HCT116 (cell line): ENCODE data around the gene CCR7. TPM values are rescaled to one million over a fixed set of nuclear protein-coding genes. Genes with fewer than 3 reads are reported as not detected.

Experiments
- ATAC-seq: fragments of 200-7000 bp; cut with Tn5 transposase; 2 replicates; pipeline ENCODE4 v1.9.1; 2020; ENCODE audit warnings: mild to moderate bottlenecking, moderate library complexity
- BruUV-seq: library from RNA; stranded (reverse); fragments of 400-500 nt; replicated peaks from 2 replicates; lab custom pipeline; 2021; lab: Mats Ljungman, UMichigan
- CTCF ChIA-PET: fragments of 300-600 bp; sonication (Branson Sonifier 250); formaldehyde crosslinking; loops from one replicate; lab custom pipeline; 2021; ENCODE audit warnings: antibody characterized with exemption; lab: Charles Lee
- POLR2A ChIA-PET: fragments of 300-600, 350-600 bp; sonication (Branson Sonifier 250); formaldehyde crosslinking; loops from one replicate; lab custom pipeline; 2021; ENCODE audit warnings: antibody characterized with exemption; lab: Charles Lee
- RAD21 ChIA-PET, 2 experiments: fragments of 300-600 bp; sonication (Branson Sonifier 250); formaldehyde crosslinking; loops; one replicate each; lab custom pipeline; 2023; ENCODE audit warnings: low total read pairs in 2 of 2; ENCODE audit not compliant: uncharacterized antibody in 2 of 2, unreplicated experiment in 2 of 2, low non-redundant PET in 1 of 2; lab: Charles Lee
- DNase-seq: peaks from one replicate; pipeline ENCODE4 v3.0.0-alpha.2; 2010; ENCODE audit warnings: low read depth, low spot score
- H2AFZ ChIP-seq: fragments of 200-600 bp; shearing (Covaris generic), sonication (generic); 2 replicates; pipeline ENCODE4 v1.6.1; 2017; ENCODE audit warnings: low read depth, mixed run types, mixed read lengths, antibody characterized with exemption, low read length; ENCODE audit not compliant: poor library complexity, severe bottlenecking
- H3K27ac ChIP-seq: 2 replicates; pipeline ENCODE4 v1.5.1; 2012; ENCODE audit warnings: low read depth, low read length
- H3K27me3 ChIP-seq: fragments of 200-600 bp; sonication (generic); 2 replicates; pipeline ENCODE4 v1.6.1; 2016; ENCODE audit warnings: mixed run types, low read length, mixed read lengths; ENCODE audit not compliant: insufficient read depth
- H3K36me3 ChIP-seq, 2 experiments: fragments of 200-500 bp in 1 of 2; fragments of 200-600 bp in 1 of 2; sonication (Bioruptor generic) in 1 of 2; sonication (generic) in 1 of 2; 2 replicates each; pipeline versions ENCODE4 v1.5.1 to v1.6.1; 2014 to 2016; ENCODE audit warnings: low read length in 2 of 2, inconsistent platforms in 1 of 2, mixed read lengths in 1 of 2, mixed run types in 1 of 2; ENCODE audit not compliant: insufficient read depth in 2 of 2, control insufficient read depth in 1 of 2
- H3K4me1 ChIP-seq, 2 experiments: fragments of 200-600 bp in 1 of 2; sonication (generic) in 1 of 2; 2 replicates each; pipeline versions ENCODE4 v1.5.1 to v1.6.1; 2012 to 2017; ENCODE audit warnings: low read length in 2 of 2, inconsistent platforms in 1 of 2, mild to moderate bottlenecking in 1 of 2, mixed read lengths in 1 of 2, mixed run types in 1 of 2, moderate library complexity in 1 of 2; ENCODE audit not compliant: insufficient read depth in 2 of 2, control insufficient read depth in 1 of 2
- H3K4me2 ChIP-seq: fragments of 200-600 bp; sonication (generic); 2 replicates; pipeline ENCODE4 v1.6.1; 2017; ENCODE audit warnings: mixed run types, low read length, mixed read lengths
- H3K4me3 ChIP-seq, 2 experiments: fragments of 200-600 bp in 1 of 2; sonication (generic) in 1 of 2; replicated peaks in 1 of 2; 2 replicates each; pipeline ENCODE4 v1.5.1; 2011 to 2016; ENCODE audit warnings: low read length in 2 of 2, control low read depth in 1 of 2, low read depth in 1 of 2, mild to moderate bottlenecking in 1 of 2, mixed read lengths in 1 of 2, mixed run types in 1 of 2
- H3K79me2 ChIP-seq: fragments of 200-600 bp; sonication (generic); 2 replicates; pipeline ENCODE4 v1.6.1; 2017; ENCODE audit warnings: mild to moderate bottlenecking, mixed run types, low read length, moderate library complexity, mixed read lengths; ENCODE audit not compliant: insufficient read depth
- H3K9ac ChIP-seq: fragments of 200-600 bp; sonication (generic); 2 replicates; pipeline ENCODE4 v1.6.1; 2016; ENCODE audit warnings: low read length, mixed read lengths
- H3K9me2 ChIP-seq: fragments of 200-600 bp; sonication (generic), shearing (Covaris generic); 2 replicates; pipeline ENCODE4 v1.6.1; 2017; ENCODE audit warnings: mixed run types, mild to moderate bottlenecking, moderate library complexity; ENCODE audit not compliant: insufficient read depth
- H3K9me3 ChIP-seq, 2 experiments: fragments of 200-500 bp in 1 of 2; fragments of 200-600 bp in 1 of 2; sonication (Bioruptor generic) in 1 of 2; sonication (generic) in 1 of 2; 2 replicates each; pipeline ENCODE4 v1.6.1; 2014 to 2017; ENCODE audit warnings: low read length in 2 of 2, mixed read lengths in 2 of 2, inconsistent platforms in 1 of 2, low read depth in 1 of 2, mild to moderate bottlenecking in 1 of 2, mixed run types in 1 of 2, moderate library complexity in 1 of 2; ENCODE audit not compliant: control insufficient read depth in 1 of 2, insufficient read depth in 1 of 2
- H4K20me1 ChIP-seq: fragments of 200-600 bp; sonication (generic), shearing (Covaris generic); 2 replicates; pipeline ENCODE4 v1.6.1; 2017; ENCODE audit warnings: mixed run types, mild to moderate bottlenecking, moderate library complexity; ENCODE audit not compliant: insufficient read depth
- CBX3 ChIP-seq: IDR thresholded peaks from 2 replicates; pipeline ENCODE4 v1.6.1; 2012; ENCODE audit warnings: low read depth
- CEBPB ChIP-seq: IDR thresholded peaks from 2 replicates; pipeline ENCODE4 v1.6.1; 2012; ENCODE audit warnings: low read depth
- EGR1 ChIP-seq: IDR thresholded peaks from 2 replicates; pipeline ENCODE4 v1.6.1; 2012; ENCODE audit warnings: low read depth
- ELF1 ChIP-seq: IDR thresholded peaks from 2 replicates; pipeline ENCODE4 v1.6.1; 2012; ENCODE audit warnings: low read depth, borderline replicate concordance
- EZH2phosphoT487 ChIP-seq: fragments of 200-600 bp; IDR thresholded peaks from 2 replicates; pipeline ENCODE4 v1.6.1; 2018; ENCODE audit warnings: antibody characterized with exemption, borderline replicate concordance
- FOSL1 ChIP-seq: IDR thresholded peaks from 2 replicates; pipeline ENCODE4 v1.6.1; 2012; ENCODE audit warnings: low read depth
- JUND ChIP-seq: IDR thresholded peaks from 2 replicates; pipeline ENCODE4 v1.6.1; 2012
- POLR2A ChIP-seq: IDR thresholded peaks from 2 replicates; pipeline ENCODE4 v1.7.0; 2011; ENCODE audit warnings: borderline replicate concordance; ENCODE audit not compliant: insufficient read depth, insufficient read length; ENCODE audit errors: extremely low read depth
- SIN3A ChIP-seq: IDR thresholded peaks from 2 replicates; pipeline ENCODE4 v1.6.1; 2012; ENCODE audit warnings: low read depth
- SRF ChIP-seq: IDR thresholded peaks from 2 replicates; pipeline ENCODE4 v1.6.1; 2012; ENCODE audit warnings: low read depth
- TCF7L2 ChIP-seq: IDR thresholded peaks from 2 replicates; pipeline ENCODE4 v1.7.0; 2011; ENCODE audit warnings: borderline replicate concordance, inconsistent platforms; ENCODE audit not compliant: insufficient read depth, insufficient read length; ENCODE audit errors: extremely low read depth
- YY1 ChIP-seq: IDR thresholded peaks from 2 replicates; pipeline ENCODE4 v1.6.1; 2011; ENCODE audit warnings: low read length, low read depth, moderate library complexity, mild to moderate bottlenecking; ENCODE audit not compliant: insufficient replicate concordance; ENCODE audit errors: extremely low read depth
- ZFX ChIP-seq: fragments of 450-650 bp; IDR thresholded peaks from 2 replicates; pipeline ENCODE4 v1.6.1; 2017
- ZNF274 ChIP-seq: fragments of 200-500 bp; sonication (Bioruptor generic); IDR thresholded peaks from 2 replicates; pipeline ENCODE4 v1.6.1; 2014; ENCODE audit warnings: mild to moderate bottlenecking, low read depth, low read length, inconsistent platforms
- intact Hi-C: fragments of 100-400 bp; cut with micrococcal nuclease; formaldehyde crosslinking; loops from 2 replicates; pipeline ENCODE4 v1.10.0; 2022
- total RNA-seq: library from RNA; stranded (reverse); gene quantifications from one replicate; pipeline ENCODE4 v1.2.1, GENCODE V29; 2021; ENCODE audit not compliant: unreplicated experiment
- TF ChIP-seq, protein P1 (sequence below): IDR thresholded peaks from 2 replicates; pipeline ENCODE4 v1.6.1; 2011; ENCODE audit warnings: mild to moderate bottlenecking, low read length, moderate library complexity; ENCODE audit not compliant: insufficient replicate concordance; ENCODE audit errors: extremely low read depth
- TF ChIP-seq, protein P2 (sequence below), 3 experiments: fragments of 200-600 bp in 1 of 3; sonication (generic) in 1 of 3; IDR thresholded peaks in 2 of 3; conservative IDR thresholded peaks in 1 of 3; 2 replicates each; pipeline ENCODE4 v1.5.1; 2012 to 2017; ENCODE audit warnings: low read depth in 2 of 3, low read length in 2 of 3, antibody characterized with exemption in 1 of 3, borderline replicate concordance in 1 of 3, control low read depth in 1 of 3, mild to moderate bottlenecking in 1 of 3, mixed read lengths in 1 of 3, mixed run types in 1 of 3, moderate library complexity in 1 of 3; ENCODE audit not compliant: insufficient read depth in 1 of 3
- TF ChIP-seq, protein P3 (sequence below): IDR thresholded peaks from 2 replicates; pipeline ENCODE4 v1.6.1; 2012
- TF ChIP-seq, protein P4 (sequence below): IDR thresholded peaks from 2 replicates; pipeline ENCODE4 v1.6.1; 2012
- TF ChIP-seq, protein P5 (sequence below): IDR thresholded peaks from 2 replicates; pipeline ENCODE4 v1.6.1; 2012; ENCODE audit warnings: low read depth

The CCR7 gene
- total RNA-seq, 1 experiment from 2014 or later, result 0.69 TPM

DNA sequence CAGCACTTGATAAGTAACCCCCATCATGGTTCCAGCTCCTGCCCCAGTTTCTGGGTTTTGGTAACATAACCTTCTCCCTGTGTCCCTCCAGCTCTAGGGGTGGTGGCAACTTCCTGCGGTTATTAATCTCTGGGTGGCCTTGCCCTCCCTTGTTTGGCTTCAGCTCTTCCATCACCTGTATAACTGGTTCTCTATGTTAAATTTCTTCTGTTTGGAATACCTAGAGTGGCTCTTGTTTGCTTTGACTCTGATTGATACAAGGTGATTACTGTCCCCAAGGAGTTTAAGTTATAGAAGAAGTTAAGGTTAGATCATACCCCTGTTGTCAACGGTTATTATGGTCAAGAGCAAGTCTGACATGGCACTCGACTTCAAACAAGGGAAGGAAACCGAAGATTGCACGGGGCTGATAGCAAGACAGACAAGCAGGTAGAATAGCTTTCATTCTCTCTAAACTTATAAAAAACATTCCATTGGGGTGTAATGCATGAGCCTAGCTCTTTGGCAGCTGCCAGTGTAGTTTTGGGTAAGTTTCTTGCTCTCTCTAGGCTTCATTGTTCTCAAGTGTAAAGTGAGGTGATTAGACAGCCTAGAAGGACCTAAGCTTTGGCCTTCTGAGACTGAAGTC is 11.0 kb upstream of the CCR7 start:
- RAD21 ChIA-PET, result no interaction called here
- Histone ChIP-seq H3K27ac (no peak overlapping the region), H3K36me3 (no peaks in the 10 kb centered on the region), H3K79me2 (no peaks in the 10 kb centered on the region), H2AFZ (no peak overlapping the region), H3K4me2 (no peak overlapping the region), H3K27me3 (no peaks in the 10 kb centered on the region), H3K4me3 (no peak overlapping the region), H3K9me3 (peaks cover 0 to 5% of the 10 kb centered on the region in 2 experiments; a peak in 1 of 4 replicates), H4K20me1 (no peaks in the 10 kb centered on the region), H3K9me2 (no peaks in the 10 kb centered on the region), H3K9ac (no peak overlapping the region), H3K4me1 (no peaks in the 10 kb centered on the region)
- DNase-seq (no peak), ATAC-seq (no peak)
- TF ChIP-seq ELF1 (no peak), EGR1 (no peak), CEBPB (no peak), FOSL1 (no peak), CBX3 (no peak), ZFX (no peak), ZNF274 (no peak), TCF7L2 (no peak), SIN3A (no peak), YY1 (no peak), POLR2A (no peak), EZH2phosphoT487 (no peak), SRF (no peak), JUND (no peak)
- TF ChIP-seq, protein P1, sequence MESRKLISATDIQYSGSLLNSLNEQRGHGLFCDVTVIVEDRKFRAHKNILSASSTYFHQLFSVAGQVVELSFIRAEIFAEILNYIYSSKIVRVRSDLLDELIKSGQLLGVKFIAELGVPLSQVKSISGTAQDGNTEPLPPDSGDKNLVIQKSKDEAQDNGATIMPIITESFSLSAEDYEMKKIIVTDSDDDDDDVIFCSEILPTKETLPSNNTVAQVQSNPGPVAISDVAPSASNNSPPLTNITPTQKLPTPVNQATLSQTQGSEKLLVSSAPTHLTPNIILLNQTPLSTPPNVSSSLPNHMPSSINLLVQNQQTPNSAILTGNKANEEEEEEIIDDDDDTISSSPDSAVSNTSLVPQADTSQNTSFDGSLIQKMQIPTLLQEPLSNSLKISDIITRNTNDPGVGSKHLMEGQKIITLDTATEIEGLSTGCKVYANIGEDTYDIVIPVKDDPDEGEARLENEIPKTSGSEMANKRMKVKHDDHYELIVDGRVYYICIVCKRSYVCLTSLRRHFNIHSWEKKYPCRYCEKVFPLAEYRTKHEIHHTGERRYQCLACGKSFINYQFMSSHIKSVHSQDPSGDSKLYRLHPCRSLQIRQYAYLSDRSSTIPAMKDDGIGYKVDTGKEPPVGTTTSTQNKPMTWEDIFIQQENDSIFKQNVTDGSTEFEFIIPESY, result no peak
- TF ChIP-seq, protein P2, sequence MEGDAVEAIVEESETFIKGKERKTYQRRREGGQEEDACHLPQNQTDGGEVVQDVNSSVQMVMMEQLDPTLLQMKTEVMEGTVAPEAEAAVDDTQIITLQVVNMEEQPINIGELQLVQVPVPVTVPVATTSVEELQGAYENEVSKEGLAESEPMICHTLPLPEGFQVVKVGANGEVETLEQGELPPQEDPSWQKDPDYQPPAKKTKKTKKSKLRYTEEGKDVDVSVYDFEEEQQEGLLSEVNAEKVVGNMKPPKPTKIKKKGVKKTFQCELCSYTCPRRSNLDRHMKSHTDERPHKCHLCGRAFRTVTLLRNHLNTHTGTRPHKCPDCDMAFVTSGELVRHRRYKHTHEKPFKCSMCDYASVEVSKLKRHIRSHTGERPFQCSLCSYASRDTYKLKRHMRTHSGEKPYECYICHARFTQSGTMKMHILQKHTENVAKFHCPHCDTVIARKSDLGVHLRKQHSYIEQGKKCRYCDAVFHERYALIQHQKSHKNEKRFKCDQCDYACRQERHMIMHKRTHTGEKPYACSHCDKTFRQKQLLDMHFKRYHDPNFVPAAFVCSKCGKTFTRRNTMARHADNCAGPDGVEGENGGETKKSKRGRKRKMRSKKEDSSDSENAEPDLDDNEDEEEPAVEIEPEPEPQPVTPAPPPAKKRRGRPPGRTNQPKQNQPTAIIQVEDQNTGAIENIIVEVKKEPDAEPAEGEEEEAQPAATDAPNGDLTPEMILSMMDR (IDR thresholded peaks at IDR 0.05 in 2 of 3, conservative IDR thresholded peaks at IDR 0.05 in 1 of 3; ENCODE audit: borderline replicate concordance in 1 of 3, insufficient read depth in 1 of 3, low read depth in 2 of 3, low read length in 2 of 3), result no peak
- TF ChIP-seq, protein P3, sequence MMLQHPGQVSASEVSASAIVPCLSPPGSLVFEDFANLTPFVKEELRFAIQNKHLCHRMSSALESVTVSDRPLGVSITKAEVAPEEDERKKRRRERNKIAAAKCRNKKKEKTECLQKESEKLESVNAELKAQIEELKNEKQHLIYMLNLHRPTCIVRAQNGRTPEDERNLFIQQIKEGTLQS, result no peak
- TF ChIP-seq, protein P4, sequence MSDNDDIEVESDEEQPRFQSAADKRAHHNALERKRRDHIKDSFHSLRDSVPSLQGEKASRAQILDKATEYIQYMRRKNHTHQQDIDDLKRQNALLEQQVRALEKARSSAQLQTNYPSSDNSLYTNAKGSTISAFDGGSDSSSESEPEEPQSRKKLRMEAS, result no peak
- TF ChIP-seq, protein P5, sequence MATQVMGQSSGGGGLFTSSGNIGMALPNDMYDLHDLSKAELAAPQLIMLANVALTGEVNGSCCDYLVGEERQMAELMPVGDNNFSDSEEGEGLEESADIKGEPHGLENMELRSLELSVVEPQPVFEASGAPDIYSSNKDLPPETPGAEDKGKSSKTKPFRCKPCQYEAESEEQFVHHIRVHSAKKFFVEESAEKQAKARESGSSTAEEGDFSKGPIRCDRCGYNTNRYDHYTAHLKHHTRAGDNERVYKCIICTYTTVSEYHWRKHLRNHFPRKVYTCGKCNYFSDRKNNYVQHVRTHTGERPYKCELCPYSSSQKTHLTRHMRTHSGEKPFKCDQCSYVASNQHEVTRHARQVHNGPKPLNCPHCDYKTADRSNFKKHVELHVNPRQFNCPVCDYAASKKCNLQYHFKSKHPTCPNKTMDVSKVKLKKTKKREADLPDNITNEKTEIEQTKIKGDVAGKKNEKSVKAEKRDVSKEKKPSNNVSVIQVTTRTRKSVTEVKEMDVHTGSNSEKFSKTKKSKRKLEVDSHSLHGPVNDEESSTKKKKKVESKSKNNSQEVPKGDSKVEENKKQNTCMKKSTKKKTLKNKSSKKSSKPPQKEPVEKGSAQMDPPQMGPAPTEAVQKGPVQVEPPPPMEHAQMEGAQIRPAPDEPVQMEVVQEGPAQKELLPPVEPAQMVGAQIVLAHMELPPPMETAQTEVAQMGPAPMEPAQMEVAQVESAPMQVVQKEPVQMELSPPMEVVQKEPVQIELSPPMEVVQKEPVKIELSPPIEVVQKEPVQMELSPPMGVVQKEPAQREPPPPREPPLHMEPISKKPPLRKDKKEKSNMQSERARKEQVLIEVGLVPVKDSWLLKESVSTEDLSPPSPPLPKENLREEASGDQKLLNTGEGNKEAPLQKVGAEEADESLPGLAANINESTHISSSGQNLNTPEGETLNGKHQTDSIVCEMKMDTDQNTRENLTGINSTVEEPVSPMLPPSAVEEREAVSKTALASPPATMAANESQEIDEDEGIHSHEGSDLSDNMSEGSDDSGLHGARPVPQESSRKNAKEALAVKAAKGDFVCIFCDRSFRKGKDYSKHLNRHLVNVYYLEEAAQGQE, result no peak
- intact Hi-C loops, result no loop called here
- no TSS peak for BruUV-seq
- CTCF ChIA-PET, result interaction anchor here (1.5 kb wide), 1 partner anchor 16 kb away, joined by 3 read pairs; no protein-coding TSS in a partner anchor
- POLR2A ChIA-PET, result no interaction called here
